Right lung (tissue), 5 donors: Measurements from ENCODE around the gene ANKRD55. TPM values are rescaled to one million over a fixed set of nuclear protein-coding genes. Genes with fewer than 3 reads are reported as not detected.
"Not testable (repeated sequence)": the region's sequence is repeated elsewhere in the genome, so short reads cannot be mapped to it uniquely, and the experiment has no call there.

ENCODE experiments used
- DNase-seq, 2 donors: peaks; one replicate each; pipeline ENCODE4 v3.0.0-alpha.2; 2013
- polyA plus RNA-seq, 5 donors: library from polyadenylated mRNA; unstranded; fragments of 120-200 nt; gene quantifications; one replicate each; pipeline versions ENCODE4 v1.2.1 to v1.2.3, GENCODE V29; 2013; ENCODE audit warnings: inconsistent platforms in 1 of 5, low replicate concordance in 1 of 5; ENCODE audit not compliant: insufficient read length in 5 of 5, insufficient read depth in 1 of 5

The ANKRD55 gene
- polyA plus RNA-seq, 5 donors, result 0.34 to 0.65 (median 0.53) TPM

DNA sequence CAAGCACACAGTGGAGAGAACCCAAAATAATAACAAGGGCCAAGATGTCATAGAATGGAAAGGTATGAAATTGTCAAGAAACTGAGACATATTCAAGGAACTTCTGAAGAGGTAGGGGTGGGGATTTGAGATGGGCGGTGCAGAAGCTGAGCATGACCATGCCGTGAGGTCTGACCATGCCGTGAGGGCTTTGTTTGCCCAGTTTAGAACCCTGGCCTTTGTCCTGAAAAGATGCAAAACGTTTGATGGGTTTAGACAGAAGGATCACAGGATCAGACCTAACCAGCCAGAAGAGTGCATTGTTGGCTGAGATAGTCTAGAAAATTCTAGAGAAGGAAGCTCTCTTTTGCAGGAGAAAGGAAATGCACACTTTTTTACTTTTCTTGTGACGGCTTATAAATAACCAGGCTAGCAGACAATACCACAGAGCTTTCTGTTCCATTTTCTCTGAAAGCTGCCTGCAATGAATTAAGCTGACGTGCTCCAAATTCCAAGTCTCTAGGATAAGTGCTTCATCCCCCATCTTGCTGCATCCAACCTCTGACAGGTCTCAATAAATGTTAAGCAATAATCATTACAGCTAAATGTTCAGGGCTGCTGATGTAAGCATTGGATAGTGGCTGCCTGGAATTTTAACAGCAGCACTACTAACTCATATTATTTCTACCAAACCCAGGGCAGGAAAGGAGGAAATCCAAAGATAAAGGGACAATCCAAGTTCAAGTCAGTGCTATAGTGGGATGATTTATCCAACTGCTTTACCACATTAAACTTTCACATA is 127.4 kb downstream of the ANKRD55 start:
- DNase-seq, result no peak

DNA sequence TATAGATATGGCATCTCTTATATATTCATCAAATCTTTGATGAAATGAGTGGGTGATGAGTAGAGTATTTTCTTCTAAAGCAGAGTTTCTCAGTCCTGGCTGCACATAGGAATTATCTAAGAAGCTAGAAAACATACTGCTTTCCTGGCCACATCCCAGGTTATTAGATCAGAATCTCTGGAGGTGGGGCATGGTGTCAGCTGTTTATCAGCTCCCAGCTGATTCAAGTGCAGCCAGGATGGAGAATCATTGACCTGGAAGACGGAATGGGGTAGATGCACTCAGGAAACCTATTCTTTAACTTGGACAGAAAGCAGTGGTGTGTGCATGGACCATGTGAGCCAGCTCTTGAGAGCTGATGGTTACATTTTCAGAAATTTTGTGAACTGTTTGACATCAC is 130.2 kb downstream of the ANKRD55 start:
- DNase-seq, result no peak

DNA sequence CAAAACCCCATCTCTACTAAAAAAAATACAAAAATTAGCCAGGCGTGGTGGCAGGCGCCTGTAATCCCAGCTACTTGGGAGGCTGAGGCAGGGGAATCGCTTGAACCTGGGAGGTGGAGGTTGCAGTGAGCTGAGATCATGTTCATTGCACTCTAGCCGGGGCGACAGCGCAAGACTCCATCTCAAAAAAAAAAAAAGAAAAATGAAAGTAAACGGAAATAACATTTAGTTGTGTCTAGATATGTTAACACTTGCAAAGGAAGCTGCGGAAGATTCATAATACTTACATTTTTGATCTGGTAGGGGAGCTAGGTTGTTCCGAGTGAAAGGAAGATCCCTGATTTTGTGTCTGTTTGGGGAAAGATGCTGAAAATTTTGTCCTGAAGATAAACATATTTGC is 130.9 kb downstream of the ANKRD55 start:
- not testable (repeated sequence) for DNase-seq

DNA sequence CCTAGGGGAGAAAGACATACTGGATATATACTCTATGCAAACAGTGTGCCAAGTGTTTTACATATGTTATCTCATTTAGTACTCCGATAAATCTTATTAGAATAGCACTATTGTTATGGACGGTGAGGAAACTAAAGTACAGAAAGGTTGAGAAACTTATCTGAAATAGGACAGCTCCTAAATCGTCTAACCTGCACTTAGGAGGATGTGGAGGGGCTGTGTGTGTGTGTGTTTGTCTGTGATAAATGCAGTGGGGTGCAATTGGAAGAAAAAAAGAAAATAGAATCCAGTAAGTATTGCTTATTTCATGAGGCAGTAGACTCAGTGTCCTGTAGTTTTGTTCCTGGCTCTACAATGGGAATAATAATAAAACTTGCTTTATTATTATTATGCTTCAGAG is 131.9 kb downstream of the ANKRD55 start:
- DNase-seq, result no peak

DNA sequence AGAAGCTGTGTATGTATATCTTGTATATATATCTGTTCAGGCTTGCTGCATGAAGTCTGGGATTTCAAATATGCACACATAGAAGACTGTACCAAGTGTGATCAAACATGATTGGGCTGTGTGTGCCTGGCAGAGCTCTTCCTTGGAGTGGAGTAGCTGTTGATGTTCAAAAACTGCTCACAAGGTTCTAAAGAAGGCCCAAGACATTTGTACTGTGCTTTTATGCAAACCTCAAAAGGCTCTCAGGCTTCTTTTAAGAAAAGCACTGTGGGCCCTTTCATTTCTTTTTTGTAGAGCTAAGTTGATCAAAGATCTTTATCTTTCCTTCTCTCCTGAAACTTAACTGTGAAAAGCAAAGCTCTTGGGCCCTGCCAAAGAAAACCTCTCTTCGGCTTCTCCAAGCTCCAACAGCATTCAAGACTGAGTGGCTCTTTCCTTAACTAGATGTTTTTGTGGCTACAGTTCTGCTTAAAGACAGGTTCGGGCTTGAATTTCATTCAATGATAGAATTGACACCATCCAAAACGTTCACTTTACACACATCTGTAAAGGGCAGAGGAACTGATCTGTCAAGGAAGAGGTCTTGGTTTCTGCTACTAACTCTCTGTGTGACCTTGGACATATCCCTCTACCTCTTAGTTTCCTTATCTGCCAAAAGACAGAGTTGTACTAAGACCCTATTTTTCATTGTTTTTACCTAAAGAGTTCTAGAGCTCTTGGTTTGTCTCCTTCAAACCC is 132.5 kb downstream of the ANKRD55 start:
- no peak for DNase-seq

DNA sequence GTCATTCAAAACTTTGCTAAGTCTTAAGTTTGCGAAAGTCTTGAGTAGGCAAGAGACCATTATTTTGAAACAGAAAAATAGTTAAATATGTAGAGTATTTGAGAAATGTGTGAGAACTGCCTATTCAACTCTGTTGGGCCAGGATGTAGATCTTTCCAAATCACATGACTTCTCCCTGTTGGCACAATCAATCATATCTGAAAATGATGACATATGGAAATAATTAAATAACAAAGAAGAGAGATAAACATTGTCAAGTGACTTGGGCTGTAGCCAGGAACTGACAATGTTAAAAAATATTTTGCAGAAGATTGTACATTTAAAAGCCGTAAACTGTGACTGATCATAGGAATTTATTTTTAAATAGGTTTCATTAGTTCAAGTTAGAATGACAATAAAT is 133.8 kb downstream of the ANKRD55 start:
- peak; percentile 61 to 63 for DNase-seq

DNA sequence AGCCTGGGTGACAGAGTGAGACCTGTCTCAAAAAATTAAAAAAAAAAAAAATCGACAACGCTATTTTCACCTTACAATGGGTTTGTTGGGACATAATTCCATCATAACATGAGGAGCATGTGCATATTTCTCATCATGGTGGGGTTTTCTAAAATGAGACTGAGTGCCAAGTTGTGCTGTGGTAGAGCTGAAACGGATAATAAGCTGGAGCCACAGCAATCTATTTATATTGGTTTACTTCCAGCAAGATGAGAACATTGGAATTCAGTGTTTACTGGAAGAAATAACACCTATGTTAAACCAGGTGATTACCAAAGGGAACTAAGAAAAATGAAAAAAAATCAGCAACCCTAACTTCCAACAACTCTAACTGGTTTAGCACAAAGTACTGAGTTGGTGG is 136.1 kb downstream of the ANKRD55 start:
- no peak for DNase-seq

DNA sequence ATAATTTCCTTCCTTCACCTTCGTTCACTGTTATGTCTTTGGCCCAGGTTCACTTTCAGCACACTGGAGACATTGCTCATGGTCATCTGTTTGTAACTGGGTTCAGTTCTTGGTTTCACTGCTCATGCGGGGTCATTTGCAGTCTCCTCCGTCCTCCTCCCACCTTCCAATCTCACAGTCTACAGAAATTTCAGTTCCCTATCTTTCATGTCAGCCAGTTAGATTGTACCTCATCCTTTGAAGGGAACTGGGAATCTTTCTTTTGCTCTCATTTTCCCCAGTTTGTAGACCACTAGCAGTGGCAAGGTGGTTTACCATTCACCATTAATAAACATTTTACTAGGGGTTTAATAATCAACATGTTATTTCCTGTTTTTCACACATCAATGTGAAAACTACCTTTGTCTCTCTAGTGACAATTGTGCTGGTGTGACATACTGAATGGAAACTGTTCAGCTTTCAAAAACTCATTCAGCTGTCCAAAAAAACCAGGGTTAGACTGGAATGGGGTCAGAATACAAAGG is 137.5 kb downstream of the ANKRD55 start:
- no peak for DNase-seq

DNA sequence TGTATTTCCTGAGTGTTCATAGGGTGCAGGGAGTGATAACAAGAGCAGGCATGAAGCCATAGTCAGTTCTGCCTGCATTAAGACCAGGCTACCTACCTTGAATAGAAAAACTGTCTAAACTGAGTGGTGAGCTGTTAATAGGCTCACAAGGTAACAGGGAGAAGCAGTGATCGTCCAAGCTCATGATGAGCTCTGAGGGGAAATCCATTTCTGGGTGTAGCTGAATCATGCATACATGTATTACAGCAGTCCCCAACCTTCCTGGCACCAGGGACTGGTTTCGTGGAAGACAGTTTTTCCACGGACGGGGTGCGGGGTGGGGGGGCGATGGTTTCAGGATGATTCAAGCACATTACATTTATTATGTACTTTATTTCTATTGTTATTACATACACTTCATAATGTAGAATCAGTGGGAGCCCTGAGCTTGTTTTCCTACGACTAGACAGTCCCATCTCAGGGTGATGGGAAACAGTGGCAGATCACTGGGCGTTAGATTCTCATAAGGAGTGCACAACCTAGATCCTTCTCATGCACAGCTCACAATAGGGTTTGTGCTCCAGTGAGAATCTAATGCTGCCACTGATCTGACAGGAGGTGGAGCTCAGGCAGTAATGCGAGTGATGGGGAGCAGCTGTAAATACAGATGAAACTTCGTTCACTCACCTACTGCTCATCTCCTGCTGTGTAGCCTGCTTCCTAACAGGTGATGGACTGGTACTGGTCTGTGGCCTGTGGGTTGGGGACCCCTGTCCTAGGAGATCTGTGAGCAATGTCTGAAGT is 138.4 kb downstream of the ANKRD55 start:
- DNase-seq, result no peak

DNA sequence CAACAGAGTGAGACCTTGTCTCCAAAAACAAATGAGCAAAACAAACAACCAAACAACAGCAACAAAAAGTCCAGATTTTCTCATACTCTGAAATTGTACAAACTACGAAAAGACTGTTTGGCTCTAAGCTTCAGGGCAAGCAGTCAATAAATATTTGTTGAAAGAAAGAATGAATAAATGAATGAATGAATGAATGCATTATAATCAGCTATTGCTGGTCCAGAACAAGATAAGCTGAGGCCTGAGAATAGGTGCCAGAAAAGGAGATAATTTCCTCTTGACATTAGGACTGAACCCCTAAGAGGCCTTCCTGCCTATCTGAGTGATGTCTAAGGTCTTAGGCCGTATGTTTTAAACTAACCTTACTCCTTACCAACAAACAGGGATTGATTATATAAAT is 139.2 kb downstream of the ANKRD55 start:
- no peak for DNase-seq

DNA sequence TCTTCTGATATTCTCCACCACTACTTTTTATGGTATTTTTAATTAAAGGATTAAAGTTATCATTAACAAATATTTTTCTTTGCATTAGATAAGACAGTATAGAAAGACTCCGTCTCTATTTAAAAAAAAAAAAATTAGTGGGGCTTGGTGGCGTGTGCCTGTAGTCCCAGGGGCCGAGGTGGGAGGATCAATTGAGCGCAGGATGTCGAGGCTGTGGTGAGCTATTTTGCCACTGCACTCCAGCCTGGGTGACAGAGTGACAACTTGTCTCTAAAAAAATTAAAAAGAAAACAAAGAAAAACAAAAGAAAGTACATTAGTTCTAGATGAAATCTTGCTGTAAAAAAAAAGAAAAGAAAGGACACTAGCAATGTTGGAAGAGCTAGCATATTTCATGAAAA is 141.0 kb downstream of the ANKRD55 start:
- DNase-seq, result no peak

DNA sequence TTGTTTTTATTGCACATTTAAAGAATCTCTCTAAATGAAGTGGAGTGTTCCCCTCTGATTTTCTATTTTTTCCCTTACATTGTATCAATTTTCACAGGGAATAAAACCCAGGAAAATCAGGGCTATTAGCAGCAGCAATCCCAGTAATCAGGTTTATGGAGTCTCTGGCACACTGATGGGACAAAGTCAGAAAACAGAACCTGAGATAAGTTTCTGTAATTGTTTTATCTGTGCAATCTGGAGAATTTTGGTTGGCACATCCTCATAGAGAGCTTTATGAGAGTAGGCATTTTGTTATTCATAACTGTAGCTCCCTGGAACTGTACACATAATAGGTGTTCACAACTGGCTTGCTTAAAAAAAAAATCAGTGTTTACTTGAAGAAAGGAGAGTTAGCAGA is 141.5 kb downstream of the ANKRD55 start:
- no peak for DNase-seq

DNA sequence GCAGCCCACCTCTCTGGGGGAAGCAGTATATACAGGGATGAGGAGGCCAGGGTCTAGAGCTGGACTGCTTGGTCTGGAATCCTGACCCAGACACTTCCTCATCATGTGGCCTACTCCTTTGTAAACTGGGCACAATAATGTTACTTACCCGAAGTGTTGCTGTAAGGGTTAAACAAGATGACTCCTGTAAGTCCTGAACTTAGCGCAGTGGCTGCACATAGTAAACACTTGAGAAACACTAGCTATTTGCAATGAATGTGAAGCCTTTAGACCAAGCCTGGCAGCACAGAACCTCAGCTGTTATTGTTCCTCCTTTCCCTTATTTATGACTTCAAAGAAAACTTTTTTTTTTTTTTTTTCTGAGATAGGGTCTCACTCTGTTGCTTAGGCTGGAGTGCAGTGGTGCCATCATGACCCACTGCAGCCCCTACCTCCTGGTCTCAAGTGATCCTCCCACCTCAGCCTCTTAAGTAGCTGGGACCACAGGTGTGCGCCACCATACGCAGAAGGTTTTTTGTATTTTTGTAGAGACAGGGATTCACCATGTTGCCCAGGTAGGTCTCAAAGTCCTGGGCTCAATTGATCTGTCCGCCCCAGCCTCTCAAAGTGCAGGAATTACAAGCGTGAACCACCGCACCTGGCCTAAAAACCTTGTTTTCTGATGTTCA is 142.2 kb downstream of the ANKRD55 start:
- DNase-seq, result no peak

DNA sequence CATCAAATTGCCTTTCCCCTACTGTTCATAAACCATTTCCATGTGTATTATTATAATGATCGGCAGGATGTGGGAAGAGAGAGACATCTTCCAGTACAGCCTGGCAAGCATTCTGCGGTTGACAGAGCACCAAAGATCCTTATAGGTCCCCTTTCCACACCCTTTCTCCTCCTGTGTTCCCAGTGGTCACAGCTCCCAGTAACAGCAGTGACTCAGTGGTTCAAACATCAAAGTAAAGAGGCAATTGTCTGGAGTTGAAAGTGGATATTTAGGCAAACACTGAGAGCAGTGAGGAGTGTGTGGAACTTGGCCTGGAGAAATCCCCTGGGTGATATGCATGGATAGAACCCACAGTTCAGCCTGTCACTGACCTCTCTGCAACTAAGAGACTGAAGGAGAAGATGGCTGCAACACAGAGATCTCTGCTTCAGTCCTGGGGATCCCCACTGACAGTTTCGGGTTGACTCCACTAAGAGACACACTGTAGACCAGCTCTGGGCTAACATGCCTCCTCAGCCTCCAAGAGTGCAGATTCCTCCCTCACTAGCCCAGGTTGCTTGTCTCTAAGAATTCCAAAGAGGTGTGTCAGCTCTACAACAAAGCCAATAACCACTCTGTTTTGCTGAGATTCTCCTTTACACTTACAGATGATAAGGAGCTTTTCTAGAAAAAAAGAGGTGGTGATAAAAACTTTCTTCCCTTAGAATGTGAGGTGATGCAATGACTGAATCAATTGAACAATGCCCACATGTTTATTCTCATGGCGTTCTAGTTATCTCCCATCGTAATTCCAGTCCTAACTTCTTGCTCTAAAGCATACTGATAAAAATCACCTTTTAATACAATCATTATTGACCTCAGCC is 143.9 kb downstream of the ANKRD55 start:
- DNase-seq, result no peak

DNA sequence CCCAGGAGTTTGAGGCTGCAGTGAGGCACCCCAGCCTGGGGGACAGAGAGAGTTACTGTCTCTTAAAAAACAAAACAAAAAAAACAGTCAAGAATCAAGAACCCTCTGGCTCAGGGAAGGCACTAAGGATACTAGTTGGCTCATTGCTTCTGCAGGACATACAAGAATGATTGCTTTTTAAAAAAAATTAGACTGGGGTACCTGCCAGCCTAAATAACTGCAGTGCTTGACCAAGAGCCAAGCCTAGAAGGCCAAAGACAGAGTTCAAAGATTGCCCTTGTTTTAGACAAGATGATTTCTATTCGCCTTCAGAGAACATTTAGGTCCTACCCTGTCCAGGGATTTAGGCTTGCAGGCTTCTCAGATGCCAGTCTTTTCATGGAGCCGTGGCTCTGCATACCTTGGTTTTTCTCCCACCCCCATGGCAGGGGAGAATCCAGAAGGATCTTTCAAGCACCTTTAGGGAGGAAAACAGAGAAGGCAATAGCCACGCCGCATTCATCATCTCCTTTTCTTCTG is 144.6 kb downstream of the ANKRD55 start:
- DNase-seq, result no peak

DNA sequence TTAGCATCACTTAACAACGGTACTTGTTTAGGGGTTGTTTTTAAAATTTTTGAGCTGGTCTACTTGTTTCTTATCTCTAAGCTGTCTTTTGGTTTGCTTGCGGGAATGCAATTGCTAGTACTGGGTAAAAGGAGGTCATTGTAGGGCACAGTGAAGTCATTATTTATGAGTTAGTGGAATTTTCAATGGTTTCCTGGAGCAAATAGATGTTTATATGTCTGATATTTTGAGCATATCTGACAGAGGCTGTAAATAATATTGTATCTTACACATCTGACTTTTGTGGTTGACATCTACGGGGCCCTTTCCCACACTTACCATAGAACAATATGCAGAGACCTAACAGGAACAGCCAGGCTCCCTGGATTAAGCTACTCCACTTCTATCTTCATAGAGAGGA is 147.9 kb downstream of the ANKRD55 start:
- DNase-seq, result no peak

DNA sequence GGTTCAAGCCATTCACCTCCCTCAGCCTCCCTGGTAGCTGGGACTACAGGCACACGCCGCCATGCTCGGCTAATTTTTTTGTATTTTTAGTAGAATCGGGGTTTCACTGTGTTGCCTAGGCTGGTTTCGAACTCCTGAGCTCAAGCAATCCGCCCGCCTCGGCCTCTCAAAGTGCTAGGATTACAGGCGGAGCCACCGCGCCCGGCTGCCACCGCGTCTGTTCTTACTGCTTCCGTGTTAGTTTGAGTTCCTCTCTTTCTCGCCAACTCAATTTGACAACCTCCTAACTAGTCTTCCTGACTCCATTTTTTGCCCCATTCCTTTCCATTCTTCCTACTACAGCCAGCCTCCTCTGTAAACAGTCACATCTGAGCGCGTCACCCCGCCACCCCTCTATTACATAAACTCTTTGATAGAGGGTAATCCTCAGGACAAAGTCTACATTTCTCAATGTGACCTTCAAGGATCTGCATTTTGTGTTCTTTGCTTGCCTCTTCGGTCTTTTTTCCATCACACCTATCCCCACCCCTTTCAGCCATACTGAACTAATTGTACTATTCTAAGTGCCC is 149.8 kb downstream of the ANKRD55 start:
- no peak for DNase-seq

DNA sequence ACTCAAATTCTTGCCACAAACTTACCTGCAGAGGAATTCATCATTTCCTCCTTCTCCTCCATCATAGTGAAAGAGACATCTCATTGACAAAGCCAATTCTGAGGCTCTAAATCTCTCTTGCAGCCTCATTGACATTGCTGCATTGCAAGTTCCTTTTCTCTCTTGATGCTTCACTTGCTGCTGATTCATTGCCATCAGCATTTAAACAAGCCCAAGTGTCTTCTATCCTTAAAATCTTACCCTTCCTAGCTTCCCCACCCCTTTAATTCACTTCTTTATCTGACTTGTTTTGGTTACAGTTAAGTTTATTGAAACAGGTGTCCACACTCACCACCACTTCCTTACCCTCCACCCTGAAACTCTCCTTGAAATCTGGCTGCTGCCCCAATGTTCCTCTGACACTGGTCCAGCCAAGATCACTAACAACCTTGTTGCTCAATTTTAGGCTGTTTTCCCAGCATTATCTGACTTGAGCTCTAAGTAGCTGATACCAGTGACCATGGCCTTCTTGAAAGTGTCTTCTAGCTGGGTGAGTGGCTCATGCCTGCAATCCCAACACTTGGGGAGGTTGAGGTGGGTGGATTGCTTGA is 152.0 kb downstream of the ANKRD55 start:
- peak; percentile 39 to 51 for DNase-seq

DNA sequence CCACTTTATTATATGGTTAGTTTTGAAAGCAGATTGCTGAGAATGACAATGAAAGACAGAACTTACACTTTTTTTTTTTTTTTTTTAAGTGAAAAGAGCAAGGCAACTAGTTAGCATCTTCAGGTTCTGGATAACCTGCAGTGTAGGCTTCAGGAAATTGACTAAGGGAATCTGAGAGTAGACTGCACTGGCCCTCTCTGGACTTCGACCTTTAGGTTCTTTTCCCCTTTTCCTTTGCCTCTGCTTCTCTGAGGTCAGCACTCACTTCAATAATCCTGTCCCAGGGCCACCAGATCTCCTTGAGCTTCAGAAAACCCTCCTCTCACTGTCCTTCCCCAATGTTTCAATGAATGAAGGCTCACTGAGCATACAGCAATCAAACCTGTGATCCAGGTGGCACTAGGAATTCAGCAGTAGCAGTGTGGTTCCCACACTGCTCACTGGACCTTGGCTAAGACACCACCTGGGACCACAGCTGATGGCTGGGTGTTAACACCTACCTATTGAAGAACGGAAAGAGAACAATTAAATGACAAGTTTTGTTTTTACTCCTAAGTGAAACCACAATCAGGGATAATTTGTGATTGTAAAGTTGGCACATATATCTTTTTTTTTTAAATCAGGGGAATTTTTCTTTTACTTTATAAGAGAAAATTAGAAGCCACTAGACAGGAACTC is 152.6 kb downstream of the ANKRD55 start:
- no peak for DNase-seq
